DND-41 (cell line): Measurements from ENCODE around the gene ABCA3.

Experiments
- ATAC-seq: fragments of 200-7000 bp; cut with Tn5 transposase; 3 replicates; pipeline ENCODE4 v1.9.1; 2021; ENCODE audit warnings: low read depth; ENCODE audit not compliant: insufficient read depth
- DNase-seq: peaks from one replicate; pipeline ENCODE4 v3.0.0-alpha.2; 2020
- H2AFZ ChIP-seq: 2 replicates; pipeline ENCODE4 v1.6.0; 2012; ENCODE audit warnings: low read depth, low read length
- H3K27ac ChIP-seq: 2 replicates; pipeline ENCODE4 v1.5.1; 2012; ENCODE audit warnings: low read length, inconsistent platforms
- H3K27me3 ChIP-seq: fragments of 200-600 bp; sonication (generic); 2 replicates; pipeline ENCODE4 v1.6.0; 2012; ENCODE audit warnings: low read length, mild to moderate bottlenecking, inconsistent platforms; ENCODE audit not compliant: insufficient read depth, poor library complexity
- H3K36me3 ChIP-seq: 2 replicates; pipeline ENCODE4 v1.5.1; 2012; ENCODE audit warnings: low read length, inconsistent platforms; ENCODE audit not compliant: insufficient read depth
- H3K4me1 ChIP-seq: 2 replicates; pipeline ENCODE4 v1.5.1; 2012; ENCODE audit warnings: mild to moderate bottlenecking, low read length; ENCODE audit not compliant: insufficient read depth
- H3K4me2 ChIP-seq: 2 replicates; pipeline ENCODE4 v1.6.0; 2012; ENCODE audit warnings: mild to moderate bottlenecking, moderate library complexity, low read length, inconsistent platforms; ENCODE audit not compliant: insufficient read depth
- H3K4me3 ChIP-seq, 2 experiments: fragments of 200-600 bp in 1 of 2; shearing (Covaris generic) in 1 of 2; 2 replicates each; pipeline ENCODE4 v1.5.1; 2012 to 2016; ENCODE audit warnings: inconsistent platforms in 2 of 2, low read length in 2 of 2, mild to moderate bottlenecking in 2 of 2, low read depth in 1 of 2, moderate library complexity in 1 of 2
- H3K79me2 ChIP-seq: 2 replicates; pipeline ENCODE4 v1.6.0; 2012; ENCODE audit warnings: low read length, inconsistent platforms; ENCODE audit not compliant: insufficient read depth
- H3K9ac ChIP-seq: 2 replicates; pipeline ENCODE4 v1.6.0; 2012; ENCODE audit warnings: low read depth, mild to moderate bottlenecking, inconsistent platforms, low read length, moderate library complexity
- H3K9me3 ChIP-seq: 2 replicates; pipeline ENCODE4 v1.5.1; 2012; ENCODE audit warnings: low read length, moderate library complexity, mild to moderate bottlenecking, inconsistent platforms; ENCODE audit not compliant: insufficient read depth, severe bottlenecking
- H4K20me1 ChIP-seq: 2 replicates; pipeline ENCODE4 v1.6.0; 2012; ENCODE audit warnings: low read length; ENCODE audit not compliant: insufficient read depth
- CTCF ChIP-seq: IDR thresholded peaks from 2 replicates; pipeline ENCODE4 v1.5.1; 2012; ENCODE audit warnings: borderline replicate concordance, low read length, moderate library complexity, mild to moderate bottlenecking; ENCODE audit not compliant: poor library complexity, severe bottlenecking; ENCODE audit errors: extremely low read depth
- EZH2 ChIP-seq: IDR thresholded peaks from 3 replicates; pipeline ENCODE4 v1.6.1; 2012; ENCODE audit warnings: borderline replicate concordance, low read depth, mild to moderate bottlenecking, moderate library complexity, low read length, inconsistent platforms; ENCODE audit not compliant: severe bottlenecking

Gene ABCA3

DNA sequence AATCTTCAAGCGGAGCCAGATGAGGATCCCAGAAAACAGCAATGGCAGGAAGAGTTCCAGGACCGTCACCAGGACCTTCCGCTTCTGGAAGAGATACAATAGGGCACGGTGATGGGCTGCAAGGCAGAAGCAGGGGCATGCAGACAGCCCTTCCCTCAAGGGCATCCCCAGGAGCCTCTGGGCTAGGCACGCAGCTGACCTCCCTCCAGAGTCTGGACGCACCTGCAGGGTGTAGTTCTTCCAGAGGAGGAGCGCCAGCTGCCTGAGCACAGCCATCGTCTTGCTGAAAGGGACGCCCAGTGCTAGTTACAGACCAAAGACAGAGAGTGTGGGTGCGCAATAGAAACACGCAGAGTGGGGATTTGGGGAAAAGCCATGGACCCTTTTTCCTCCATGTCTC lies 14.3 kb downstream of the ABCA3 start:
- H3K27ac ChIP-seq: no peak overlapping the region
- H2AFZ ChIP-seq: no peak overlapping the region
- ATAC-seq (no peak), DNase-seq (no peak)
- H3K27me3 ChIP-seq: no peaks in the 10 kb centered on the region
- no peaks in the 10 kb centered on the region for H3K79me2 ChIP-seq
- no peak overlapping the region for H3K4me3 ChIP-seq
- no peaks in the 10 kb centered on the region for H4K20me1 ChIP-seq
- H3K4me1 ChIP-seq: no peaks in the 10 kb centered on the region
- TF ChIP-seq CTCF: no peak
- no peak for TF ChIP-seq EZH2
- no peaks in the 10 kb centered on the region for H3K36me3 ChIP-seq
- no peak overlapping the region for H3K4me2 ChIP-seq
- H3K9me3 ChIP-seq: no peaks in the 10 kb centered on the region
- H3K9ac ChIP-seq: no peak overlapping the region

- Histone ChIP-seq H3K4me2 (no peak overlapping the region), H3K36me3 (no peaks in the 10 kb centered on the region), H3K27me3 (no peaks in the 10 kb centered on the region), H3K79me2 (no peaks in the 10 kb centered on the region), H3K9ac (no peak overlapping the region), H2AFZ (no peak overlapping the region), H3K4me1 (no peaks in the 10 kb centered on the region), H4K20me1 (no peaks in the 10 kb centered on the region), H3K9me3 (no peaks in the 10 kb centered on the region), H3K4me3 (no peak overlapping the region), H3K27ac (no peak overlapping the region)
- no peak for TF ChIP-seq EZH2
- TF ChIP-seq CTCF: no peak
- ATAC-seq (no peak), DNase-seq (no peak)
Measured at GRCh38 chr16:2325791-2326190, 14.7 kb downstream of the ABCA3 start.

DNA sequence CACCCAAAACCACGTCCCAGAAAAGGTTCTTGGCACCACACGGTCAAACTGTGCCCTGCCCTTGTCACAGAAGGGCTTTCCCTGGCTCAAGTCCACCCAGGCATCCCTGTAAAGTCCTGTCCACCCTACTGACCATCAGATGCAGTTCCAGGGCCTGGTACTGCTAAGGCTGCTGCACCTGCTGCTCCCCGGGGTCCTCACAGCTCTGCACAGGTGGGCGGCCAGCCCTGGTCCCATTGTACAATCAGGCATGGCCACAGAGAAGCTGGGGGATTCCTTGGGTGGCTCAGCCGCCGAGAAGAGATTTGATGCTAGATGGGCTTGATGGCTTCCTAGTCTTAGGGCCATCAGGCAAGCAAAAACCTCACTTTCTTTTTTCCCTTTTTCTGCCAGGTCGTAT lies 15.3 kb downstream of the ABCA3 start:
- no peaks in the 10 kb centered on the region for H4K20me1 ChIP-seq
- no peaks in the 10 kb centered on the region for H3K79me2 ChIP-seq
- no peak for TF ChIP-seq EZH2
- no peak for TF ChIP-seq CTCF
- no peaks in the 10 kb centered on the region for H3K27me3 ChIP-seq
- H3K36me3 ChIP-seq: no peaks in the 10 kb centered on the region
- H3K9ac ChIP-seq: no peak overlapping the region
- H3K9me3 ChIP-seq: no peaks in the 10 kb centered on the region
- H3K4me1 ChIP-seq: no peaks in the 10 kb centered on the region
- no peak overlapping the region for H2AFZ ChIP-seq
- H3K4me2 ChIP-seq: no peak overlapping the region
- no peak overlapping the region for H3K27ac ChIP-seq
- no peak for ATAC-seq
- no peak overlapping the region for H3K4me3 ChIP-seq
- no peak for DNase-seq

DNA sequence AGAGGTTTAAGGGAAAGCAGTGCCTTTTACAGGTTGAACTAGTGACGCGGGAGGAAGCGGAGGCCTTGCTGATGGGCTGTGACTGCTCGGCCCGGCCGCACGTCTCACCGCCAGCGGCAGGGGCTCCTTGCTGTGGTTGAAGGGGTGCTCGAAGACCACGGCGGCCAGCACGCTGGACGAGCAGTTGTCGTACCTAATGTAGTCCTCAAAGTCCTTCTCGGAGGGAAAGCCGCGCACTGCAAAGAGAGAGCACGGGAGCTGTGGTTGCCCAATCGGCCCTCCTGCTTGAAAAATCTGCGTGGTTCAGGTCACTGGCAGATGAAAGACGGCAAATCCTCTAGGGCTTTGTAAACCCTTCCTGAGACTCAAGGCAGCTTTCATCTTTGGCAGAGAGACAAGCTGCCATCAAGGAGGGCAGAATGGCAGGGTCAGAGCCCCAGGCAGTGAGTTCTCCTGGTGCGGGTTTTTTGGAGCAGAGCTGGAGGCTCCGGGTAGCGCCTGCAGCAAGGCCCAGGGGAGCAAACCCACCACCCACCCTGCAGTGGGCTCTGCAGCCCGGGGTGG lies 16.1 kb downstream of the ABCA3 start:
- Histone ChIP-seq H3K27me3 (no peaks in the 10 kb centered on the region), H3K9ac (no peak overlapping the region), H3K36me3 (no peaks in the 10 kb centered on the region), H3K27ac (no peak overlapping the region), H3K9me3 (no peaks in the 10 kb centered on the region), H3K79me2 (no peaks in the 10 kb centered on the region), H4K20me1 (no peaks in the 10 kb centered on the region), H3K4me1 (no peaks in the 10 kb centered on the region), H3K4me3 (no peak overlapping the region), H2AFZ (no peak overlapping the region), H3K4me2 (no peak overlapping the region)
- no peak for TF ChIP-seq EZH2
- no peak for TF ChIP-seq CTCF
- no peak for DNase-seq
- ATAC-seq: no peak
